Endodermal cell (in vitro differentiated cells): ENCODE results near the gene TTLL11. TPM values are rescaled to one million over a fixed set of nuclear protein-coding genes. Genes with fewer than 3 reads are reported as not detected.

Source experiments
- DNase-seq: peaks from one replicate; pipeline ENCODE4 v3.0.0-alpha.2; 2017
- H3K27ac ChIP-seq: 2 replicates; pipeline ENCODE4 v1.5.1; 2013; ENCODE audit warnings: mild to moderate bottlenecking, low read depth, low read length, moderate library complexity
- H3K27me3 ChIP-seq: 2 replicates; pipeline ENCODE4 v1.6.1; 2013; ENCODE audit warnings: mild to moderate bottlenecking, low read length, moderate library complexity; ENCODE audit not compliant: insufficient read depth, control insufficient read depth, poor library complexity, severe bottlenecking
- H3K36me3 ChIP-seq: 2 replicates; pipeline ENCODE4 v1.7.0; 2013; ENCODE audit warnings: mild to moderate bottlenecking, low read length, moderate library complexity; ENCODE audit not compliant: control insufficient read depth, insufficient read depth
- H3K4me1 ChIP-seq: one replicate; pipeline ENCODE4 v1.7.0; 2013; ENCODE audit warnings: low read length; ENCODE audit not compliant: control insufficient read depth, insufficient read depth
- H3K4me3 ChIP-seq: 2 replicates; pipeline ENCODE4 v1.5.1; 2013; ENCODE audit warnings: mild to moderate bottlenecking, low read length, moderate library complexity
- H3K9ac ChIP-seq: 2 replicates; pipeline ENCODE4 v1.6.1; 2013; ENCODE audit warnings: mild to moderate bottlenecking, low read length, moderate library complexity; ENCODE audit not compliant: poor library complexity, severe bottlenecking; ENCODE audit errors: extremely low read depth
- H3K9me3 ChIP-seq: 2 replicates; pipeline ENCODE4 v1.6.1; 2013; ENCODE audit warnings: mild to moderate bottlenecking, low read length, moderate library complexity; ENCODE audit not compliant: control insufficient read depth
- H3K27ac Mint-ChIP-seq: 2 replicates; pipeline ENCODE4 v1.8.0; 2020; ENCODE audit warnings: mixed read lengths
- H3K27me3 Mint-ChIP-seq: 2 replicates; pipeline ENCODE4 v1.8.0; 2021; ENCODE audit warnings: mild to moderate bottlenecking, mixed read lengths; ENCODE audit not compliant: insufficient read depth
- H3K36me3 Mint-ChIP-seq: 2 replicates; pipeline ENCODE4 v1.8.0; 2020; ENCODE audit warnings: low read depth, mixed read lengths
- H3K4me1 Mint-ChIP-seq: 2 replicates; pipeline ENCODE4 v1.8.0; 2020; ENCODE audit warnings: mixed read lengths
- H3K4me3 Mint-ChIP-seq: 2 replicates; pipeline ENCODE4 v1.8.0; 2020; ENCODE audit warnings: mild to moderate bottlenecking, moderate library complexity, mixed read lengths
- H3K9me3 Mint-ChIP-seq: 2 replicates; pipeline ENCODE4 v1.8.0; 2020; ENCODE audit warnings: mild to moderate bottlenecking, mixed read lengths
- WGBS, 2 experiments: methylation state at CpG; one replicate each; pipeline versions ENCODE4 v1.1.5 to v1.1.7; 2013; ENCODE audit warnings: missing lambda C conversion rate in 2 of 2, mixed read lengths in 1 of 2; ENCODE audit not compliant: insufficient coverage in 1 of 2, insufficient read length in 1 of 2; 5-methylcytosine and 5-hydroxymethylcytosine counted together
- total RNA-seq, 2 donors: library from RNA; stranded (reverse); fragmentation: NEBNext Ultra II Directional in 1 of 2; extraction: Animal tissue kit (Norgen Biotek cat#: 25700) in 1 of 2; gene quantifications; 2 replicates in 1 of 2; 3 replicates in 1 of 2; pipeline ENCODE4 v1.2.1, GENCODE V29; 2021
- TF ChIP-seq, protein P1 (sequence below): fragments of 200-600 bp; sonication (generic); conservative IDR thresholded peaks from 2 replicates; pipeline ENCODE4 v1.5.0; 2021; ENCODE audit warnings: antibody characterized with exemption, mild to moderate bottlenecking

The TTLL11 gene
- total RNA-seq, 2 donors from 2014 or later, result 0.68 TPM; not detected in 1

DNA sequence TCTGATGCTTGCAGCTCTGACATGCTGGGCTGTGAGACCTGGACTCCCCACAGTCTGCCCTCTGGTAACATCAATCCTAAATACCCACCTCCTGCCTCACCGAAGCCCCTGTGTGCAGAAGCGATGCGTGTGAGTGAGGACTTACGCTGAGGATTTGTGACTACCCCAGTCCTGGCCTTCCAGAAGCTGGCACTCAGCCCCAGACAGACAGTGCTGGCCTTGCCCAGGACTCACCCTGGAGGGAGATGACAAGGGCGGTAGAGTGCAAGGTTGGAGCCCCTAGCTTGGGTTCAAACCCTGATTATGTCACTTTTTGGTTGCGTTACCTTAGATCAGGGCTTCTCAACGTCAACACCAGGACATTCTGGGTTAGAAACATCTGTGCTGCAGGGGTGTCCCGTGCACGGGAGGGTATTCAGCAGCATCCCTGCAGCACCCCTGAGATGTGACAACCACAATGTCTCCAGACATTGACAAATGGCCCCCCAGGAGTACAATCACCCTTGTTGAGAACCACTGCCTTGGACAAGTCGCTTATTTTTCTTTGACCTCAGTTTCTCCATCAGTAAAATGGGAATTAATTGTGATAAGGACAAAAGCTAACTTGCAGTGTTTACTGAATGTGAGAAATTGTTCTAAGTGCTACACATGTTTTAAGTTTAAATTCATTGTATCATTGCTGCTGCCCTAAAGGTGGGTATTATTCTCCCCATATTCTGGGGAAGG, 23.5 kb upstream of the TTLL11 start:
- WGBS, 2 experiments, result 86% methylated on average over 9 to 10 of the region's 10 CpGs
- Mint-ChIP-seq H3K4me1 (peaks cover 16% of the 10 kb centered on the region), H3K36me3 (no peaks in the 10 kb centered on the region), H3K4me3 (no peak overlapping the region), H3K9me3 (no peaks in the 10 kb centered on the region), H3K27me3 (peaks cover 10% of the 10 kb centered on the region), H3K27ac (no peak overlapping the region)
- Histone ChIP-seq H3K27me3 (peaks cover 5% of the 10 kb centered on the region), H3K4me1 (peaks cover 6% of the 10 kb centered on the region), H3K9me3 (no peaks in the 10 kb centered on the region), H3K9ac (no peak overlapping the region), H3K27ac (no peak overlapping the region), H3K36me3 (no peaks in the 10 kb centered on the region), H3K4me3 (no peak overlapping the region)
- TF ChIP-seq, protein P1, sequence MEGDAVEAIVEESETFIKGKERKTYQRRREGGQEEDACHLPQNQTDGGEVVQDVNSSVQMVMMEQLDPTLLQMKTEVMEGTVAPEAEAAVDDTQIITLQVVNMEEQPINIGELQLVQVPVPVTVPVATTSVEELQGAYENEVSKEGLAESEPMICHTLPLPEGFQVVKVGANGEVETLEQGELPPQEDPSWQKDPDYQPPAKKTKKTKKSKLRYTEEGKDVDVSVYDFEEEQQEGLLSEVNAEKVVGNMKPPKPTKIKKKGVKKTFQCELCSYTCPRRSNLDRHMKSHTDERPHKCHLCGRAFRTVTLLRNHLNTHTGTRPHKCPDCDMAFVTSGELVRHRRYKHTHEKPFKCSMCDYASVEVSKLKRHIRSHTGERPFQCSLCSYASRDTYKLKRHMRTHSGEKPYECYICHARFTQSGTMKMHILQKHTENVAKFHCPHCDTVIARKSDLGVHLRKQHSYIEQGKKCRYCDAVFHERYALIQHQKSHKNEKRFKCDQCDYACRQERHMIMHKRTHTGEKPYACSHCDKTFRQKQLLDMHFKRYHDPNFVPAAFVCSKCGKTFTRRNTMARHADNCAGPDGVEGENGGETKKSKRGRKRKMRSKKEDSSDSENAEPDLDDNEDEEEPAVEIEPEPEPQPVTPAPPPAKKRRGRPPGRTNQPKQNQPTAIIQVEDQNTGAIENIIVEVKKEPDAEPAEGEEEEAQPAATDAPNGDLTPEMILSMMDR, result no peak
- no peak for DNase-seq

DNA sequence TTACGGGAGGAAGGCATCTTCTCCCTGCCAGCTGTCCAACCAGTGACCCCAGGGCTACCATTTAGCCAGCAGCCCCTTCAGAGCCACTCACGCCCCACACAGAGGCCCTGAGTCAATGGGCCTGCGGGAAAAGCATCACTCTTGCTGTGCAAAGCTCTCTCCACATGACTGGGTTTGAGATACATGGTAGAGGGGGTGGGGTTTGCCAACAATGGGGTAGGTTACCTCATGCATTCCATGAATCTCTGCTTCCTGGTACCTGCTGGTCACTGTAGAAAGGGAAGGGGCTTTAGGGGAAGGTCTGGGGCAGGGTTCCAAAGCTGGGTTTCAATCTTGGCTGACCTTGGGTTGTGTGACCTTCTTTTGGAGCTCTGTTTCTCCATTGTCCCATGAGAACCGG, 22.9 kb upstream of the TTLL11 start:
- no peak overlapping the region for H3K9ac ChIP-seq
- TF ChIP-seq, protein P1, result no peak
- H3K4me3 ChIP-seq, result no peak overlapping the region
- H3K9me3 ChIP-seq, result no peaks in the 10 kb centered on the region
- H3K27ac ChIP-seq, result no peak overlapping the region
- H3K4me3 Mint-ChIP-seq, result no peak overlapping the region
- H3K27me3 Mint-ChIP-seq, result peaks cover 10% of the 10 kb centered on the region
- peak; percentile 87 for DNase-seq
- H3K36me3 ChIP-seq, result no peaks in the 10 kb centered on the region
- H3K4me1 Mint-ChIP-seq, result peaks cover 16% of the 10 kb centered on the region
- no peaks in the 10 kb centered on the region for H3K9me3 Mint-ChIP-seq
- WGBS, 2 experiments, result 50 to 63% methylated on average over 2 to 4 of the region's 4 CpGs
- no peaks in the 10 kb centered on the region for H3K27me3 ChIP-seq
- H3K4me1 ChIP-seq, result peaks cover 6% of the 10 kb centered on the region
- H3K27ac Mint-ChIP-seq, result no peak overlapping the region
- no peaks in the 10 kb centered on the region for H3K36me3 Mint-ChIP-seq

DNA sequence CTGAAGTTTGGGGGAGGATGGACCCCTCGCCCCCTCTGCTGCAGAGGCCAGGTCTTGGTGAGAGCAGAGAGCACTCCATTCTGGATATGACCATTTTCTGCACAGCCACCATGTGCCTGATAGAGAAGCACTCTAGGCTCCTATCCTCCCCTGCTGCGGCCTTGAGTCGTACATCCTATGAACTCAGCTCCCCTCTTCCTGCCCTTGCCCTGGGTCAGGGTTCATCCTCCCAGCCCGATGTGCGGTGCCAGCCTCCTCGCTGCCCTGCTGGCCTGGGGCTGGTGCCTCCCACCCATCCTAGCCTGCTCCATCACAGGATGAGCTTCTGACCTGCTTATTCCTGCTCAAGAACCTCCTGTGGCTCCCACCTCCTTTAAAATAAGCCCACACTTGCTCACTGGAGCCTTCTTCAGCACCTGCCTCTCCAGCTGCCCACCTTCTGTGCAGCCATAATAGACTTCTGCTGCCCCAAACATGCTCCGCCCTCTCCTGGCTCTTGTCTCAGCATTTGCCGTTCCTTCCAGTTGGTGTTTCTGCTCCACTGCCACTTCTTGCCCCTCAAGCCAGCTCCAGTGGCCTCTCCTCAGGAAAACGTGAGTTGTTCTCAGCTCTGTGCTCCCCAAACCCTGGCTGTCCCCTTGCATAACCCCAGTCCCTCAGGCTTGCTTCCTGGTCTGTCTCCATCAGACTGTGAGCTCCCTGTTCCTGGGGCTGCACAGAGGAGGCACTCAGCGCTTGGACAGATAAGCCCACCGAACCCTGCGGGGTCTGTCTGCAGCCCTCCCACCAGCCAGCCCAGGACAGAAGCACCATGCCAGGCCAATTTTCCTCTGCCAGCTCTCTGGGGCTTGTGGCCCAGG, 22.3 kb upstream of the TTLL11 start:
- TF ChIP-seq, protein P1, result no peak
- H3K36me3 ChIP-seq, result no peaks in the 10 kb centered on the region
- peaks cover 6% of the 10 kb centered on the region for H3K4me1 ChIP-seq
- peak overlapping the region; percentile 48 for H3K27ac Mint-ChIP-seq
- H3K27me3 Mint-ChIP-seq, result peaks cover 10% of the 10 kb centered on the region
- H3K4me3 ChIP-seq, result no peak overlapping the region
- no peak overlapping the region for H3K9ac ChIP-seq
- peaks cover 16% of the 10 kb centered on the region for H3K4me1 Mint-ChIP-seq
- no peaks in the 10 kb centered on the region for H3K36me3 Mint-ChIP-seq
- no peak overlapping the region for H3K4me3 Mint-ChIP-seq
- H3K9me3 ChIP-seq, result no peaks in the 10 kb centered on the region
- H3K27ac ChIP-seq, result no peak overlapping the region
- no peak for DNase-seq
- H3K9me3 Mint-ChIP-seq, result no peaks in the 10 kb centered on the region
- WGBS, 2 experiments, result 85 to 90% methylated on average over 8 to 12 of the region's 12 CpGs
- no peaks in the 10 kb centered on the region for H3K27me3 ChIP-seq
